T-cell (primary cell): ENCODE measurements around the gene SCN2B. TPM values are rescaled to one million over a fixed set of nuclear protein-coding genes. Genes with fewer than 3 reads are reported as not detected.

Experiments used
- ATAC-seq, 4 experiments: fragments of 200-7000 bp in 3 of 4; fragments of 150-1000 bp in 1 of 4; cut with Tn5 transposase; replicated peaks in 1 of 4; 1 replicate in 3 of 4; 2 replicates in 1 of 4; pipeline ENCODE4 v1.10.0; 2021; ENCODE audit warnings: moderate library complexity in 3 of 4, mild to moderate bottlenecking in 2 of 4, moderate number of reproducible peaks in 1 of 4
- CTCF ChIA-PET, 2 donors: fragments of 300-600 bp; sonication (Branson Sonifier 250); formaldehyde crosslinking; loops; one replicate each; lab custom pipeline; 2022; ENCODE audit warnings: antibody characterized with exemption in 2 of 2; lab: Charles Lee
- POLR2A ChIA-PET, 2 donors: fragments of 300-600 bp; sonication (Branson Sonifier 250); formaldehyde crosslinking; loops; one replicate each; lab custom pipeline; 2022; ENCODE audit warnings: antibody characterized with exemption in 2 of 2; lab: Charles Lee
- DNase-seq, 35 experiments: peaks; one replicate each; pipeline versions ENCODE4 v3.0.0 to v3.0.0-alpha.2; 2013 to 2023
- H3K27ac ChIP-seq: one replicate; pipeline ENCODE4 v1.5.1; 2013; ENCODE audit warnings: low read length
- H3K27me3 ChIP-seq, 2 experiments: replicated peaks in 1 of 2; 1 replicate in 1 of 2; 2 replicates in 1 of 2; pipeline versions ENCODE4 v1.6.1 to v1.7.0; 2013; ENCODE audit warnings: low read length in 1 of 2, mixed read lengths in 1 of 2; ENCODE audit not compliant: control insufficient read depth in 2 of 2, insufficient read depth in 2 of 2; ENCODE audit errors: extremely low read depth in 1 of 2
- H3K36me3 ChIP-seq, 2 donors: 1 replicate in 1 of 2; 2 replicates in 1 of 2; pipeline versions ENCODE4 v1.6.1 to v1.7.0; 2013; ENCODE audit warnings: low read length in 1 of 2; ENCODE audit not compliant: control insufficient read depth in 2 of 2, insufficient read depth in 1 of 2; ENCODE audit errors: extremely low read depth in 1 of 2
- H3K4me1 ChIP-seq, 2 experiments: 1 replicate in 1 of 2; 2 replicates in 1 of 2; pipeline versions ENCODE4 v1.6.1 to v1.7.0; 2013; ENCODE audit warnings: low read length in 2 of 2, mixed read lengths in 1 of 2; ENCODE audit not compliant: insufficient read depth in 2 of 2, control insufficient read depth in 1 of 2; ENCODE audit errors: extremely low read depth in 1 of 2
- H3K4me3 ChIP-seq, 2 donors: 1 replicate in 1 of 2; 2 replicates in 1 of 2; pipeline versions ENCODE4 v1.5.1 to v1.7.0; 2013; ENCODE audit warnings: mild to moderate bottlenecking in 2 of 2, low read length in 1 of 2, moderate library complexity in 1 of 2; ENCODE audit not compliant: control insufficient read depth in 1 of 2; ENCODE audit errors: extremely low read depth in 1 of 2
- H3K9me3 ChIP-seq: 2 replicates; pipeline ENCODE4 v1.7.0; 2013
- H3K27ac Mint-ChIP-seq, 2 donors: one replicate each; pipeline ENCODE4 v1.8.0; 2020 to 2021; ENCODE audit warnings: mild to moderate bottlenecking in 2 of 2, mixed read lengths in 2 of 2
- H3K27me3 Mint-ChIP-seq, 2 donors: one replicate each; pipeline ENCODE4 v1.8.0; 2021 to 2022; ENCODE audit warnings: mixed read lengths in 2 of 2
- H3K36me3 Mint-ChIP-seq: one replicate; pipeline ENCODE4 v1.8.0; 2021; ENCODE audit warnings: mixed read lengths
- H3K4me1 Mint-ChIP-seq, 3 donors: one replicate each; pipeline ENCODE4 v1.8.0; 2020 to 2022; ENCODE audit warnings: mixed read lengths in 3 of 3, mild to moderate bottlenecking in 1 of 3
- H3K4me3 Mint-ChIP-seq, 3 donors: one replicate each; pipeline ENCODE4 v1.8.0; 2020 to 2022; ENCODE audit warnings: mild to moderate bottlenecking in 3 of 3, mixed read lengths in 3 of 3, moderate library complexity in 3 of 3
- H3K9me3 Mint-ChIP-seq, 3 donors: one replicate each; pipeline ENCODE4 v1.8.0; 2020 to 2022; ENCODE audit warnings: mixed read lengths in 3 of 3
- WGBS: methylation state at CpG from one replicate; pipeline ENCODE4 v1.1.5; 2013; ENCODE audit warnings: missing lambda C conversion rate; ENCODE audit not compliant: insufficient coverage; 5-methylcytosine and 5-hydroxymethylcytosine counted together
- total RNA-seq, 35 experiments: library from RNA in 6 of 35; stranded (reverse) in 6 of 35; fragments of 120-200 nt in 1 of 35; gene quantifications; one replicate each; pipeline versions ENCODE4 v1.2.1 to v1.2.4 and lab custom pipeline; 2013 to 2026

Gene SCN2B
- total RNA-seq, 5 donors from 2014 or later (not counting 1 experiment from before 2014, with no cell fraction given), result 0.06 TPM; not detected in 4

DNA sequence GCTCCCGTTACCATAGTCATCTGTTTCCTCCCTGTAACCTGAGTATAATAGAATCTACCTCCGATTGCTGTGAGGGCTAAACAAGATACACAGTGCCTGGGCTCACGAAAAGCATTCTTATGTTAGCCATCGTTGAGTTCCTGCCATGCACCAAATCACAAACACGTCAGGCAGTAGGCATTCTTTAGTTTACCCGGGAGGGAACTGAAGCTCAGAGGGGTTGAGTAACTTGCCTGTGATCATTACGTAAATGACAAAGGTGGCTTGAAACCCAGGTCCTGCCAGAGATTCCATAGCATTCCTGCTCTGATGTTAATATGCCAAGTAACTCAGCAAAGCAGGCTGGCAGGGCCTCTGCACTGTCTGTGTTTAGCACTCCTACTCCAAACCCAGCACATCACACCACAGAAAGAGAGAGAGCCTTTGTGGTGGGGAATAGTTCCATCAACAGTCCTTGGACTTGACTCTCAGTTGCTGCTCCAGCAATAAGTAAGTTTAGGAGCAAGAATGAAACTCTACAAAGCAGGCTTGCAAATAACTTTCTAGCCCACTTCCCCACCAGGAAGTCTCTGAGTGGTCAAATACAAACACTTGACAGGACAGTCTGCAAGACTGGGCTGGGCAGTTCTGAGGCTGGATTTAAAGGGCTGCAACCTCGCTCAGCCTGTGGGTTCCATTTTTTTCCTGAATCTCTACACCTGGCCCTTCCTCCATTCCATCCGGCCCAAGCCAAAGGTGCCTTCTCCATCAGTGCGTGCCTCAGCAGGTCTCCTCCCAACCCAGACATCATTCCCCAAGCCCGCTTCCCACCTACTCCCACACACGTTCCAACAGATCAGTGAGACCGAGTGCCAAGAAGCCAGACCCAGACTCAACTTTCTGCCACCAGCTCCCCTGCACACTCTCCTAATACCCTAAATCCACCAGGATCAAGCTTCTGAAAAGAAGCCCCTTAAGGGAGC is 1.1 kb downstream of the SCN2B start:
- no peaks in the 10 kb centered on the region for H3K9me3 ChIP-seq
- no peak overlapping the region for H3K27ac ChIP-seq
- H3K27me3 ChIP-seq, result peaks cover 0 to 37% of the 10 kb centered on the region in 2 experiments
- peaks cover 11 to 13% of the 10 kb centered on the region in 2 donors for H3K27me3 Mint-ChIP-seq
- peaks cover 0 to 9% of the 10 kb centered on the region in 2 experiments for H3K4me1 ChIP-seq
- peaks cover 0 to 2% (median 2%) of the 10 kb centered on the region in 3 donors for H3K4me1 Mint-ChIP-seq
- no peak overlapping the region for H3K4me3 Mint-ChIP-seq
- no peaks in the 10 kb centered on the region for H3K36me3 Mint-ChIP-seq
- no peak overlapping the region for H3K4me3 ChIP-seq
- DNase-seq, result no peak
- 84% methylated on average over 11 of the region's 13 CpGs for WGBS
- no peaks in the 10 kb centered on the region for H3K36me3 ChIP-seq
- no peak for ATAC-seq
- CTCF ChIA-PET, result no interaction called here
- POLR2A ChIA-PET, result no interaction called here
- H3K27ac Mint-ChIP-seq, result no peak overlapping the region
- H3K9me3 Mint-ChIP-seq, result no peaks in the 10 kb centered on the region

DNA sequence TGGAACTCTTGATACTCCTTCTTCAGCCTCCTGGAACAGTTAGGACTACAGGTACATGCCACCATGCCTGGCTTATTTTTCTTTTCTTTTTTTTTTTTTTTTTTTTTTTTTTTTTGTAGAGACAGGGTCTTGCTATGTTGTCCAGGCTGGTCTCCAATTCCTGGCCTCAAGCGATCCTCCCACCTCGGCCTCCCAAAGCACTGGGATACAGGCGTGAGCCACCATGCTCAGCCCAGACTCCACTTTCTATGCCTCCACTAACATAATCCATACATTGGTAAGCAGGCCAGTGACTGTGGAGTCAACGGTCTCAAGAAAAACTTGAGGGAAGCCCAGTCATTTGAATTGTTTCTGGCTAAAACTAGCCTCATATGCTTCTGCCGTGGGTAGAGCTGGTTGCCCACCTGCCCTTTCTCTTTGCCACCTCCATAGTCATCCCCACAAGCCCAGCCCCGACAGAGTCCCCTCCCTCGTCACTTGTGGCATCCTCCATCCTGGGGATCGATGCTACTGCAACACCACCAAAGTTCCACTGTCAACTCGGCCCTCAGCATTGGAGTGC is 2.4 kb downstream of the SCN2B start:
- ATAC-seq, result no peak
- Mint-ChIP-seq H3K27me3 (peaks cover 13% of the 10 kb centered on the region in 2 donors), H3K4me3 (no peak overlapping the region), H3K27ac (no peak overlapping the region), H3K9me3 (no peaks in the 10 kb centered on the region), H3K36me3 (no peaks in the 10 kb centered on the region), H3K4me1 (peaks cover 0 to 2% (median 2%) of the 10 kb centered on the region in 3 donors)
- ChIA-PET POLR2A (interaction anchor here in 1 of 2 donors (0.6 kb wide), 1 partner anchor 25 kb away, joined by 4 read pairs; no protein-coding TSS in a partner anchor), CTCF (no interaction called here)
- H3K9me3 ChIP-seq, result no peaks in the 10 kb centered on the region
- H3K36me3 ChIP-seq, result no peaks in the 10 kb centered on the region
- no peak for DNase-seq
- WGBS, result 76% methylated on average over 9 of the region's 9 CpGs
- H3K27me3 ChIP-seq, result peaks cover 0 to 42% of the 10 kb centered on the region in 2 experiments
- peaks cover 0 to 9% of the 10 kb centered on the region in 2 experiments for H3K4me1 ChIP-seq
- H3K4me3 ChIP-seq, result no peak overlapping the region
- no peak overlapping the region for H3K27ac ChIP-seq

DNA sequence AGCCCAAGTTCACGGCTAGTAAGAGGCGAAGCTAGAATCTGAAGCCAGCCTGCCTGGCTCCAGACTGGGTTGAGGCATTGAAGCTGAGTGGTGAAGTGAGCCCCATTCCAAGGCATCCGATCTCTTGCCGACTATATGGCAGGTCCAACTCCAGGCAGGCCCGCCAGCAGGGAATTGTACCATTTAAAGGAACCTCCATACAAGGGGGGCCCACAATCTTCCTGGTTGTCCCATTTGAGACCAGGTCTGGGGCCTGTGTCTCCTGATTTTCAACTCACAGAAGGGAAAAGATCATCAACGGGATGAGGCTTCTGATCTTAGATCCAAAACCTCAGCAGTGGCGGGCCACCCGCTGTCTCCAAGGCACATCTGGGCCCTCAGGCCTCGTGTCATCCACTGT is 4.1 kb downstream of the SCN2B start:
- Histone ChIP-seq H3K27ac (no peak overlapping the region), H3K4me1 (peaks cover 0 to 9% of the 10 kb centered on the region in 2 experiments), H3K36me3 (no peaks in the 10 kb centered on the region), H3K4me3 (no peak overlapping the region), H3K9me3 (no peaks in the 10 kb centered on the region), H3K27me3 (peaks cover 0 to 53% of the 10 kb centered on the region in 2 experiments)
- POLR2A ChIA-PET, result interaction anchor here in 1 of 2 donors (0.6 kb wide), 2 partner anchors 26 to 1242 kb away, joined by 3 to 4 read pairs; no protein-coding TSS in a partner anchor
- no peaks in the 10 kb centered on the region for H3K9me3 Mint-ChIP-seq
- peaks cover 13 to 23% of the 10 kb centered on the region in 2 donors for H3K27me3 Mint-ChIP-seq
- peaks cover 0 to 2% (median 2%) of the 10 kb centered on the region in 3 donors for H3K4me1 Mint-ChIP-seq
- ATAC-seq (no peak), DNase-seq (no peak)
- no peak overlapping the region for H3K27ac Mint-ChIP-seq
- no peak overlapping the region for H3K4me3 Mint-ChIP-seq
- 89% methylated on average over 7 of the region's 9 CpGs for WGBS
- H3K36me3 Mint-ChIP-seq, result no peaks in the 10 kb centered on the region
- CTCF ChIA-PET, result interaction anchor here (0.5 to 2.0 kb wide), 7 partner anchors 16 to 668 kb away, joined by 3 to 14 read pairs (median 5); no protein-coding TSS in a partner anchor

DNA sequence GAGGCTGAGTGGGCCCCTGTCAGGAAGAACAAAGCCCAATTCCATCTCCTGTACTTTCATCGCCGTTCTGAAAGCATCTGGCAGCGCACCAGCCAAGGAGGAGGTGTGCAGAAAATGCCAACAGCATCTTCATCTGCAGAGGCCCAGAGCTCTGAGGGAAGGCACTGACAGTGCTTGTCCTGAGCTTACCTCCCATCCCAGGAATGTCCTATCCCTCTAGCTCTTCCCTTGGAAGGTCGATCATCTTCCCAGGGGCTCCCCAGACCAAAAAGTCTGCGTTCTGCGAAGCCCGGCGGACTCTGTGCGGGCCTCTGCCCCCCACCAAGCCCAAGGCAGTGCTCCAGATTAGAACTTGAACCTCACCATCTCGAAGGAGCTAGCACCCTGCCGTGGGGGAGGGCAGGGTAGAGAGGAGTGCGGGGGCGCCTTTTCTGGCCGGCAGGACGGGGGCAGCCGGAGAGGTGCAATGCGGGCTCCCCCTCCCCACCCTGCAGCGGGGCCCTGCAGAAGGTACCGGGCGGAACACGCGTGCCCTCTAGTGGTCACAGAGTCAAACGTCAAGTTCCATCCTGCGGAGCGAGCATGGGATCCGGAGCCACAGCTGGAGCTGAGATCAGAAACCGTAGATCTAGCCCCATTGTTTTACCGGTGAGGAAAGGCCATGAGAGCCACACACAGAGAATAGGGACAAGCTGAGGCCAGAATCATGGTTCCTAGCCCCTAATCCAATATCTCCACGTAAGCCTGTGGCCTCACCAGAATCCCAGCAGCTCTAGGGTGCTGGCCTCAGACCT is 5.0 kb downstream of the SCN2B start:
- peaks cover 0 to 59% of the 10 kb centered on the region in 2 experiments for H3K27me3 ChIP-seq
- no peak overlapping the region for H3K4me3 Mint-ChIP-seq
- CTCF ChIA-PET, result interaction anchor here (0.5 to 2.0 kb wide), 17 partner anchors 9 to 667 kb away, joined by 3 to 14 read pairs (median 3); no protein-coding TSS in a partner anchor
- WGBS, result 11% methylated on average over 17 of the region's 29 CpGs
- H3K36me3 ChIP-seq, result no peaks in the 10 kb centered on the region
- no peaks in the 10 kb centered on the region for H3K9me3 Mint-ChIP-seq
- no peak overlapping the region for H3K4me3 ChIP-seq
- no peaks in the 10 kb centered on the region for H3K36me3 Mint-ChIP-seq
- peaks cover 0 to 9% of the 10 kb centered on the region in 2 experiments for H3K4me1 ChIP-seq
- POLR2A ChIA-PET, result interaction anchor here in 1 of 2 donors (0.6 kb wide), 2 partner anchors 27 to 1243 kb away, joined by 3 to 4 read pairs; no protein-coding TSS in a partner anchor
- peak; percentile 27 to 87 (median 61) for DNase-seq
- H3K27ac Mint-ChIP-seq, result no peak overlapping the region
- no peak overlapping the region for H3K27ac ChIP-seq
- peaks cover 13 to 27% of the 10 kb centered on the region in 2 donors for H3K27me3 Mint-ChIP-seq
- peak; percentile 84 to 90 (median 86) for ATAC-seq
- peaks cover 0 to 2% (median 2%) of the 10 kb centered on the region in 3 donors for H3K4me1 Mint-ChIP-seq
- H3K9me3 ChIP-seq, result no peaks in the 10 kb centered on the region

DNA sequence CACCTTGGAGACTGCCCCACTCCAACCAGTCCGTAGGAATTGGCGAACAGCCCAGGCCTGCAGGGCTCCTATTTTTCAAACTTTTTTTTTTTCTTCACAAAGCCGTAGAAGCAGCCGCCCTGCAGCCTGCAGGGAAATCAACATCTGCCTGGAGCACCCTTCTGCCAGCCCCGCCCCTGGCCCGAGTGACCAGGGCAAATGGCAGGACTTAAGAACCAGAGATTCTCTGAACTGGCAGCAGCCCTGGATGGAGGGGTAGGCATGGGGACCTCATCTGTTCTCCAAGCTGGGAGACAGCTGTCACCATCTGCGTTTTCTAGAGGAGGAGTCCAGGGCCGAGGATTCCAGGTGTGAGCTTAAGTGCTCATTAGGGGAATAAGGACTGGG is 5.6 kb downstream of the SCN2B start:
- Mint-ChIP-seq H3K27me3 (peaks cover 9 to 24% of the 10 kb centered on the region in 2 donors), H3K9me3 (no peaks in the 10 kb centered on the region), H3K4me1 (peaks cover 0 to 2% (median 2%) of the 10 kb centered on the region in 3 donors), H3K36me3 (no peaks in the 10 kb centered on the region), H3K4me3 (no peak overlapping the region), H3K27ac (no peak overlapping the region)
- no peaks in the 10 kb centered on the region for H3K9me3 ChIP-seq
- H3K4me1 ChIP-seq, result peaks cover 0 to 9% of the 10 kb centered on the region in 2 experiments
- 83% methylated on average over 2 of the region's 8 CpGs for WGBS
- ChIA-PET POLR2A (no interaction called here), CTCF (interaction anchor here (0.5 to 2.0 kb wide), 12 partner anchors 10 to 365 kb away, joined by 3 to 14 read pairs (median 3); no protein-coding TSS in a partner anchor)
- no peak overlapping the region for H3K4me3 ChIP-seq
- no peak for DNase-seq
- no peak for ATAC-seq
- peaks cover 0 to 61% of the 10 kb centered on the region in 2 experiments for H3K27me3 ChIP-seq
- no peaks in the 10 kb centered on the region for H3K36me3 ChIP-seq
- H3K27ac ChIP-seq, result no peak overlapping the region
